HG03039 (cell line): ENCODE data around the gene TPPP.
A peak's percentile ranks its signal among the peaks of the same experiment; 100 is the strongest.

ENCODE experiments used
- ATAC-seq: cut with Tn5 transposase; IDR thresholded peaks from one replicate; pipeline ENCODE4 v1.9.1; 2021; ENCODE audit warnings: mild to moderate bottlenecking, moderate library complexity; ENCODE audit not compliant: unreplicated experiment

TPPP gene

GRCh38 chr5:647727-648126 lies 45.4 kb downstream of the TPPP start:
- ATAC-seq = no peak

GRCh38 chr5:647311-647710 lies 45.8 kb downstream of the TPPP start:
- ATAC-seq = no peak

- ATAC-seq = no peak
These were observed 46.6 kb downstream of the TPPP start for GRCh38 chr5:646396-647201.

- no peak for ATAC-seq
These were observed 47.7 kb downstream of the TPPP start for GRCh38 chr5:645421-645820.

GRCh38 chr5:644971-645370 lies 48.2 kb downstream of the TPPP start:
- ATAC-seq = no peak

- no peak for ATAC-seq
These were observed 48.6 kb downstream of the TPPP start for GRCh38 chr5:644509-644908.

GRCh38 chr5:643811-644271 lies 49.3 kb downstream of the TPPP start:
- peak; percentile 50 for ATAC-seq

- ATAC-seq = peak; percentile 26
These were observed 49.8 kb downstream of the TPPP start for GRCh38 chr5:643351-643801.

GRCh38 chr5:642481-642880 lies 50.7 kb downstream of the TPPP start:
- ATAC-seq = no peak

- no peak for ATAC-seq
These were observed 51.8 kb downstream of the TPPP start for GRCh38 chr5:641331-641765.

- no peak for ATAC-seq
These were observed 52.5 kb downstream of the TPPP start for GRCh38 chr5:640461-641330.

- ATAC-seq = no peak
These were observed 53.5 kb downstream of the TPPP start for GRCh38 chr5:639584-640213.

GRCh38 chr5:639253-639530 lies 54.0 kb downstream of the TPPP start:
- ATAC-seq = no peak

GRCh38 chr5:638501-639252 lies 54.5 kb downstream of the TPPP start:
- ATAC-seq = no peak

- ATAC-seq = no peak
These were observed 55.3 kb downstream of the TPPP start for GRCh38 chr5:637581-638450.

- no peak for ATAC-seq
These were observed 56.2 kb downstream of the TPPP start for GRCh38 chr5:636951-637350.

- no peak for ATAC-seq
These were observed 57.7 kb downstream of the TPPP start for GRCh38 chr5:635306-636055.

GRCh38 chr5:634191-634590 lies 59.0 kb downstream of the TPPP start:
- no peak for ATAC-seq

GRCh38 chr5:633501-633955 lies 59.6 kb downstream of the TPPP start:
- no peak for ATAC-seq
